Aorta (tissue), 5 donors: Measurements from ENCODE around the gene DTX2. TPM values are rescaled to one million over a fixed set of nuclear protein-coding genes. Genes with fewer than 3 reads are reported as not detected.
"Not testable (repeated sequence)": the region's sequence is repeated elsewhere in the genome, so short reads cannot be mapped to it uniquely, and the experiment has no call there.

Experiments
- ATAC-seq: fragments of 200-7000 bp; cut with Tn5 transposase; one replicate; pipeline ENCODE4 v1.9.1; 2022; ENCODE audit warnings: moderate library complexity; ENCODE audit not compliant: low FRiP score
- DNase-seq, 2 donors: peaks; one replicate each; pipeline ENCODE4 v3.0.0-alpha.2; 2020
- H3K27ac ChIP-seq, 2 donors: one replicate each; pipeline ENCODE4 v1.5.1; 2013; ENCODE audit warnings: low read length in 2 of 2, mild to moderate bottlenecking in 2 of 2, moderate library complexity in 2 of 2, control low read depth in 1 of 2, inconsistent platforms in 1 of 2, low read depth in 1 of 2
- H3K27me3 ChIP-seq, 2 donors: one replicate each; pipeline ENCODE4 v1.6.1; 2013; ENCODE audit warnings: control low read depth in 1 of 2, low read length in 1 of 2, mild to moderate bottlenecking in 1 of 2, moderate library complexity in 1 of 2; ENCODE audit not compliant: insufficient read depth in 2 of 2, control insufficient read depth in 1 of 2
- H3K36me3 ChIP-seq, 2 donors: one replicate each; pipeline ENCODE4 v1.6.1; 2013; ENCODE audit warnings: control low read depth in 1 of 2, low read length in 1 of 2, mild to moderate bottlenecking in 1 of 2; ENCODE audit not compliant: insufficient read depth in 2 of 2, control insufficient read depth in 1 of 2
- H3K4me1 ChIP-seq, 2 donors: one replicate each; pipeline ENCODE4 v1.6.1; 2013; ENCODE audit warnings: low read length in 2 of 2, control low read depth in 1 of 2, mild to moderate bottlenecking in 1 of 2, moderate library complexity in 1 of 2; ENCODE audit not compliant: insufficient read depth in 2 of 2, control insufficient read depth in 1 of 2
- H3K4me3 ChIP-seq, 2 donors: one replicate each; pipeline ENCODE4 v1.5.1; 2013; ENCODE audit warnings: low read length in 2 of 2, control low read depth in 1 of 2, mild to moderate bottlenecking in 1 of 2
- H3K9me3 ChIP-seq: one replicate; pipeline ENCODE4 v1.6.1; 2013; ENCODE audit warnings: mild to moderate bottlenecking, low read length; ENCODE audit not compliant: control insufficient read depth
- WGBS, 2 donors: extraction: QIAGEN DNeasy Blood & Tissue Kit; methylation state at CpG; one replicate each; pipeline ENCODE4 v1.1.7; 2013; 5-methylcytosine and 5-hydroxymethylcytosine counted together
- intact Hi-C, 2 donors: fragments of 100-400 bp; cut with DNase I; formaldehyde crosslinking; loops; one replicate each; pipeline versions ENCODE4 v1.14.2 to v1.15.0; 2022
- polyA plus RNA-seq, 2 donors: library from polyadenylated mRNA; stranded (reverse); fragments of 200-250 nt; gene quantifications; one replicate each; pipeline ENCODE4 v1.2.3, GENCODE V29; 2013
- total RNA-seq, 2 donors: library from RNA; stranded (reverse); fragmentation: NEBNext Ultra II Directional; extraction: Animal tissue kit (Norgen Biotek cat#: 25700); gene quantifications; one replicate each; pipeline ENCODE4 v1.2.1, GENCODE V29; 2021
- donor health status: healthy with polysubstance abuse.
- donor health status: Bipolar disorder and iron deficiency.
- donor health status: DM: no; HTN: no; CAD: no.
- donor health status: DM: no; HTN: no; CAD: no.
- donor health status: DM: yes; HTN: yes; CAD: no.

Gene DTX2
- total and polyA plus RNA-seq, 4 donors = 10.4 to 40.9 (median 19.0) TPM

- H3K27ac ChIP-seq, H3K27me3 ChIP-seq, H3K4me1 ChIP-seq, H3K4me3 ChIP-seq, DNase-seq, intact Hi-C loops, H3K9me3 ChIP-seq, H3K36me3 ChIP-seq: not testable (repeated sequence)
- 86 to 92% methylated on average over 5 to 20 of the region's 31 CpGs for WGBS, 2 donors
- ATAC-seq = peak; percentile 72
Observed at GRCh38 chr7:76511911-76512885, 50.7 kb downstream of the DTX2 start.

GRCh38 chr7:76512941-76513816, 51.7 kb downstream of the DTX2 start:
- peak in 1 of 2 donors; percentile 40 for DNase-seq
- Histone ChIP-seq H3K4me3 (no peak overlapping the region), H3K9me3 (no peaks in the 10 kb centered on the region), H3K27me3 (no peaks in the 10 kb centered on the region), H3K27ac (no peak overlapping the region), H3K4me1 (no peaks in the 10 kb centered on the region), H3K36me3 (no peaks in the 10 kb centered on the region)
- WGBS, 2 donors = 56 to 61% methylated on average over 21 of the region's 21 CpGs
- ATAC-seq = no peak
- intact Hi-C loops = no loop called here

GRCh38 chr7:76513817-76514799, 52.6 kb downstream of the DTX2 start:
- H3K27ac ChIP-seq = no peak overlapping the region
- H3K9me3 ChIP-seq = no peaks in the 10 kb centered on the region
- no peaks in the 10 kb centered on the region for H3K4me1 ChIP-seq
- no peak overlapping the region for H3K4me3 ChIP-seq
- no peak for ATAC-seq
- no peaks in the 10 kb centered on the region for H3K27me3 ChIP-seq
- H3K36me3 ChIP-seq = no peaks in the 10 kb centered on the region
- WGBS, 2 donors = 86 to 87% methylated on average over 28 to 29 of the region's 29 CpGs
- peak; percentile 35 to 69 for DNase-seq
- intact Hi-C loops = no loop called here

GRCh38 chr7:76514926-76515771, 53.6 kb downstream of the DTX2 start:
- intact Hi-C loops = no loop called here
- WGBS, 2 donors = 81 to 85% methylated on average over 13 to 16 of the region's 16 CpGs
- ATAC-seq (no peak), DNase-seq (peak; percentile 33 to 69)
- Histone ChIP-seq H3K36me3 (no peaks in the 10 kb centered on the region), H3K4me1 (no peaks in the 10 kb centered on the region), H3K4me3 (no peak overlapping the region), H3K9me3 (no peaks in the 10 kb centered on the region), H3K27ac (no peak overlapping the region), H3K27me3 (no peaks in the 10 kb centered on the region)

GRCh38 chr7:76515999-76516443, 54.5 kb downstream of the DTX2 start:
- Histone ChIP-seq H3K9me3 (no peaks in the 10 kb centered on the region), H3K27me3 (no peaks in the 10 kb centered on the region), H3K27ac (no peak overlapping the region), H3K4me3 (no peak overlapping the region), H3K36me3 (no peaks in the 10 kb centered on the region), H3K4me1 (no peaks in the 10 kb centered on the region)
- no peak for ATAC-seq
- DNase-seq = peak in 1 of 2 donors; percentile 58
- intact Hi-C loops = no loop called here
- 6 to 9% methylated on average over 25 to 32 of the region's 32 CpGs for WGBS, 2 donors

GRCh38 chr7:76516932-76517331, 55.4 kb downstream of the DTX2 start:
- H3K4me1 ChIP-seq, H3K36me3 ChIP-seq, DNase-seq, H3K4me3 ChIP-seq, ATAC-seq, H3K27me3 ChIP-seq, intact Hi-C loops, H3K27ac ChIP-seq, H3K9me3 ChIP-seq: not testable (repeated sequence)
- WGBS, 2 donors = 97 to 98% methylated on average over 4 to 6 of the region's 6 CpGs

- H3K27ac ChIP-seq, H3K4me3 ChIP-seq, ATAC-seq, H3K4me1 ChIP-seq, H3K36me3 ChIP-seq, DNase-seq, intact Hi-C loops, H3K27me3 ChIP-seq, H3K9me3 ChIP-seq: not testable (repeated sequence)
- 88 to 89% methylated on average over 2 of the region's 4 CpGs for WGBS, 2 donors
Observed at GRCh38 chr7:76526183-76526582, 64.7 kb downstream of the DTX2 start.
